Fibroblast of skin of left biceps (primary cell): ENCODE results near the gene MAPK10.
A peak's percentile ranks its signal among the peaks of the same experiment; 100 is the strongest.

Source experiments
- DNase-seq, 2 experiments: peaks; one replicate each; pipeline ENCODE4 v3.0.0-alpha.2; 2013; ENCODE audit warnings: low read depth in 2 of 2

The MAPK10 gene

DNA sequence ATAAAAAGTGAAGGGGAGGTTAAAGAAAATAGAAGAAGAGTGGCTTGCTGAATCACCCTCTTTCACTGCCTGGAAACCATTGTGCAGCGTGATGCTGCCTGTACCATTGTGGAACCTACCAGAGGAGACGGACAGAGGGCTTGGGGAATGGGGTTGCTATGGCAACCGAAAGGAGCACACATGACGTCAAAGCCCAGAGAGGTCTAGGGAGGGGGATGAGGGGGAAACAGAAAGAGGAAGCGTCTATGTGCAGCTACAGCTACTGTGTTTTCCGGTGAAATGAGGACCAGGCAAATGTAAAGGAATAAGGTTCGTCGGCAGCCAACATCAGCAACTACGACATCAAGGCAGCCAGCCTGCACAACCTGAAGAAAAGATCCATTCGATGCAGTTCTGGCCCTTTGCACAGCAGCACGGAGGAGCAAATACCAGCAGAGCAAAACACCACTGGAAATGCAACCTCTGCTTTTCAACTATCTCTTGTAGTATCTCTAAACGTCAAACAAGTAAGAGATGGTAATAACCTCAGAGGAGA, at the start of gene MAPK10:
TSS of gene MAPK10 (minus strand) at position 110 of the 535 bp plus-strand sequence.
- peak; percentile 63 to 67 for DNase-seq

DNA sequence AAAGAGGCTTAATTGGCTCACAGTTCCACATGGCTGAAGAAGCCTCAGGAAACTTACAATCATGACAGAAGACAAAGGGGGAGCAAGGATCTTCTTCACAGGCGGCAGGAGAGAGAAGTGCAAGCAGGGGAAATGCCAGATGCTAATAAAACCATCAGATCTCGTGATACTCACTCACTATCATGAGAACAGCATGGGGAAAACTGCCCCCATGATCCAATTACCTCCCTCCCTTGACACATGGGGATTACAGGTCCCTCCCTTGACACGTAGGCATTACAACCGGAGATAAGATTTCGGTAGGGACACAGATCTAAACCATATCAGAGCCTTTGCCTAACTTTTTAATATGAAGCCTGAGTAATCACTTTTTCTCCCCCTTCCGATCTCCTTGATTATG, 43.7 kb upstream of the MAPK10 start:
- DNase-seq = no peak

DNA sequence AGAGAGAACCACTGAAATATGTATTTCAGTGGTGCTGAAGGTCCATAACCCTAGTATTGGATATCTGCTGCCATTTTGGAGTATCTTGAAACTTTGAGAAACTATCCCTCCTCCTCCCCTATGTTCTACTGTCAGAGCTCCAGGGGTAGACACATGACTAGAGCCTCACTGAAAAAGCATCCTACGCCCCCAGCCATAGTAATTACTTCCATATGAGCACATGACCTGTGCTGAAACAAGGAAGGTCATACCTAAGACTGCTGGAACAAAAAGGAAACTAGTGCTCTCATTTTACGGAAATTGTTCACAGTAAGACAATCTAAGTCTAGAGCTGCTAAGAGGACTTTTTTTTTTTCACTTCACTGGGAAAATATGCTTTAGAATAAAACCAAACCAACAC, 42.0 kb upstream of the MAPK10 start:
- DNase-seq = no peak

DNA sequence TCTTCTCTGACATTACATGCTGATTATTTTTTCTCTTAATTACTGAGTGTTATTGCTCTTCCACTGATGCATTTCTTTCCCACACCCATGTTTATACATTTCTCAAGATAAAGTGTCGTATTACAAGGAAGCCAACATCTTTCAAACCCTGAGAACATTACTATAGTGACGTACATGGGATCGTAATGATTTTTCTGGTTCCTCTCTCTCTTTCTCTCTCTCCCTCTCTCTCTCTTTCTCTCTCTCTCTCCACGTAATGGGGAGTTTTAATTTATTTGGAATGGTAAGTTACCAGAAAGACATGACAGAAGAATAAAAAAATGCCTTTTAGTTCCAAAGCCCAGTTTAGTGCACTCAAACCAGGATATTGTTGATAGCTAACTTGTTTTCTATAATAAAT, 40.4 kb upstream of the MAPK10 start:
- no peak for DNase-seq

DNA sequence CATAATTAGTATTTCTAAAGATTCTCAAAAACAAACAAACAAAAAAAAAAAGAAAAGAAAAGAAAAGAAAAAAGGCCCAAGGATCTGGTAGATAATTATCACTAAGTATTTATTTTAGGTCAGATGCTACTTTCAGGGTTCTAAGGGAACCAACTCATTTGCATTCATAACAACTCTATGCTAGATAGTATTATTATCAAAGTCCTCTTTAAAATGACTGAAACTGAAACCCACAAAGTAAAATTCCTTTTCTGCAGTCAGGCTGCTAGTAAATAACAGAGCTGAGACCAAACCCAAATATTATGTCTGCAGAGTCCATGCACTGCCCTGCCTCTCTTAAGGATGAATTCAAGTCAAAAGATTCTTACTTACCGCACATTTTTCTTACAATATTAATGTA, 38.3 kb upstream of the MAPK10 start:
- DNase-seq = no peak

DNA sequence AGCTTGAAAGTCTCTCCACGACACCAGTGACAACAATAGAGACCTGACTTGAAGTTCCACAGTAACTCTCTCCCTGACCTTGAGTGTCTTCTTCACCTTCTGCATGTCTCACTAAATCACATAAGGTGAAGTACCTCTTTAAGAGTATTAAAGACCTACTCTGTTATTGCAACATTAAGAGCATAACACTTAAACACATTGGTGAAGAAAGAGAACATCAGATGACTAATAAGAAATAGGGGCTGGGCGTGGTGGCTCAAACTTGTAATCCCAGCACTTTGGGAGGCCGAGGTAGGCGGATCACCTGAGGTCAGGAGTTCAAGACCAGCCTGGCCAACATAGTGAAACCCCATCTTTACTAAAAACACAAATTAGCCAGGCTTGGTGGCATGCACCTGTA, 33.9 kb upstream of the MAPK10 start:
- no peak for DNase-seq

DNA sequence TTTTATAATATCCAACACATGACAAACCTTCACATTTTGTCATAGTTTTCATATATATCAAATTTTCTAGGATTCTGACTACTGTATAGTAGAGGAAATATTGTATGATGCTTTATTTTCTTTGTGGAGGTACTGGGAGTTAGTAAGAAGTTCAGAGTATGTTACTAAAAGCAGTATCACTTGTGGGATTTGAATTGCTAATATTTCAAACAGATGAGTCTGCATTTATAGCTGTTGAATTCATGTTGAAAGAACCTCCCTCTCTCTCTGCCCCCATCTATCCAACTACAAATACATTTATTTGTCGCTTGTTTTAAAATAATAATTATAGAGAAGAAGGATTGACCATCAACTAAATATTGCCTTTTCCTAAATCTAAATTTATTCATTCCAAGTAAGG, 29.8 kb upstream of the MAPK10 start:
- DNase-seq = no peak

DNA sequence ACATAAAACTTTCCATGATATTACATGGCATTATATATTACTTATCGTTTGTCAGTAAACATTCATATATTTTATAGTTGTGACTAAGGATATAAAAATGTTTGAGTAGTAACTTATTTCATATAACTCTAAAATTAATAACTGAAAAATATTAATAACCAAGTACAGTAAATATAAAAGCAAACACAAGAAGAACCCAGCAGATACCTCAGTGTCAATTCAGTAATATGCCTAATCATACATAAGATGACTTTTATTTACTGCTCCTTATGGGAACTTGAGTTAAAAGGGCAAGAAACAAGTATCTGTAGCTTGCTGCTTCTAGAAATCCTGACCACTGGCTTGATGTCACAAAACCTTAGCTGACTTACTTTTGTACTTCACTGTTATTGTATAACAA, 28.4 kb upstream of the MAPK10 start:
- DNase-seq = no peak

DNA sequence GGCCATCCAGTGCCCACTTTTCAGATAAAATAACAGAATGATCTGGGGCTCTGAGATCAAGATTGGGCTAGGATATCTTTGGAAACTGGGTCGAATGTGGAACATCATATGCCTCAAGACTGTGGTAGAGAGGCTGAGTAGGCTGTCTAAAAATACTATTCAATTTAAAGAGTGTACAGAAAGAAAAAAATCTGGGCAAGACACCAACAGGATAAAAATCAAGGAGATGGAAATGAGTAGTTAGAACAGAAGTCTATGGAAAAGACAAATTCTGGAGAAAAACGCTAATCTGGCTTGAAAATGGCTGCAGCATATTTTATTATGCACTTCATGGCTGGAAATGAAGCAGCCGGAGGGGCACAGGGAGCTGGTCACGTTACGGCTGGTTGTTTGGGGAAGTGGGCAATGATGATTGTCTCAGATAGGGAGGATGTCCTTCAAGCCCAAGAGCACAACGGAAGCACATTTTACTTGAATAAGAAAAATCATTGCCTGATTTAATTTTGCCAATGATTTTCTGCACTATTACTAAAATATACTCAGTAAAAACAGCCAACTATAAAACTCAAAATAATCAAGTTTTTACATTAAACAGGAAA, 27.1 kb upstream of the MAPK10 start:
- no peak for DNase-seq

DNA sequence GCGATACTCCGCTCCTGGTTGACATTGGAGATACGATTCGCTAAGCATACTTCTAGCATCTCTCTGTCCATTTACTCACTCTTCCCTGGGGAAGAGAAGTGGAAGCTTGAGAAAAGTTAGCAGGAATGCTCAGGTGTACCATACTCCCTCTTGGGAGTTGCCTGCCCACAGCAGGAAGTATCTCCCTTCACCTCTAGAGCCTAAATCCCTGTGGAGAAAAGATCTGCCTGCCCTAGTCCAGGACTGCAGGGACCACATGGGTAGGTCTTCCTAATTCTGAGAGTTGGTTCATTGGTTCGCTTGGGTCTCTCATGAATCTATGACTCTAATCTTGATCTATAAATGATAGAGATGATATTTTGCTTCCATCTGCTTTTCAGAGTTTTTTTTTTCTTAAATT, 26.3 kb upstream of the MAPK10 start:
- DNase-seq = no peak

DNA sequence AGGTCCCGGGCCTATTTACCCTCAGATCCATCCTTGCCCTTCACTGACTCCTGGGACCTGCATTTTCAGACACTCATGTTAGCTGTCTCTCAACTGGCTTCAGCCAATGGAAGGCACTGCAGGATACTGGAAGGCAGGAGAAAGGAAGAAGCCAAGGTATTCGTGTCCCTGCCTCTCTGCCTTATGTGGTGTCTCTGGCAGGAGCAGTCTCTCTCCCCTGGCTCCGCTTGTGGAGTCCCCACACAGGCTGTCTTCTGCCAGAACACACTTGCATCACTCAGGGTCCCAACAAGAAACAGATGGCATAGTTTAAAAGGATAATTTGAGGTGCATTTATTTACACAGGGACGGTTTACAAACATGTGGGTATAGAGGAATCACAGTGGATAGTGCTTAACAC, 21.6 kb upstream of the MAPK10 start:
- no peak for DNase-seq

DNA sequence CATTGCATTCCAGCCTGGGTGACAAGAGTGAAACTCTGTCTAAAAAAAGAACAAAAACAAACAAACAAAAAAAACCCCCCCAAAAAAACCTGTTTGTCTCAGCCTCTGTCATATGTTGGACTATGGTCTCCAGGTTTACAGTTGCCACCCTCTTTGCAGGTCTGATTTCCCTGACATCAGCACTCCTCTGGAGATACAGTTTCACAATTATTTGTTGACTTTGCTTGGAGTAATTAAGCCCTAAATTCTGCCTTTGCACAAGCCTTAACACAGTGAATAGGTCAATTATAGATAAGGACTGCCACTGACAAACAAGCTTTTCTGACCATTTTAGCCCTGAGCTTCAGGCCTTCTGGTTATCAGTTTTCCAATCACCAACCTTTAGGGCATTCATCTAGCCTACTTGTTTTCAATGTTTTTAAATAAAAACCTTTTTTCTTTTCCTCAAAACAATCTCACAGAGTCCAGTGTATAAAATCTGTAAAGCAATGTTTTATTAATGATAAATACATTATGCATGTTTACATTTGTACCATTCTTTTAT, 20.4 kb upstream of the MAPK10 start:
- DNase-seq = no peak

DNA sequence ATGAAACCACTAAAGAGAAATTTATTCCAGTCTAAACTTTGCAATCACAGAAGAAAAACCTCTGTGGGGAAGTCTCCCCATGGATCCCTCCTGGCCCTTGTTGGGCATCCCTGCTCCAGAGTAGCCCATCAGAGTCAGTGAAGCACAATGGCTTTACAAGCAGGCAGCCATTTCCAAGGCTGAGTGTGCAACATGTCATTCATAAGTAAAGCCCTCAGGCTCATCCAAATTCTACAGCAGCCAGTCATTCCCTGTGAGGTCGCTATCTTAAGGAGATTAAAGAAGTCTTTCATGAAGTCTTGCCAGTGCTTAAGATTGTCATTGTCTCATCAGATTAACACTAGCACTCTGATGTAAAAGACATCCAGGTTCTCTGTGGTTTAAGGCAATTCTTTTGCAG, 17.0 kb upstream of the MAPK10 start:
- no peak for DNase-seq

DNA sequence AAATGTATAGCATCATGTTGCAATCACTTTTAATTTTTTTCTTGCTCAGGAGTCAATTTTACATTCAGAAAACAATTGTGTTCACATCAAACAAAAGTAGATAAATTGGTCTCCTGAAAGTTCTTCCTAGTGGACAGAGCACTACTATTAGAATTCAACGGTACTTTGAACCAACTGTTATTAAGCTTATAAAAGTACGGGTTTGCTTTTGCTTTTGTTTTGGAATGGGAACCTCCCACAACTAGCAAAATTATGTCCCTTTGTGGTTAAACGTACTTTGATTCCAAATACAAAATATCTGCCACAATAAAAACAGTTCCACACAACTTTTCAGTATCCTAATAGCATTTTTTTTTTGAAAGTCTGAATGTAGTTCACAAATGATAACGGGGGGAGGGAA, 8.6 kb upstream of the MAPK10 start:
- no peak for DNase-seq

DNA sequence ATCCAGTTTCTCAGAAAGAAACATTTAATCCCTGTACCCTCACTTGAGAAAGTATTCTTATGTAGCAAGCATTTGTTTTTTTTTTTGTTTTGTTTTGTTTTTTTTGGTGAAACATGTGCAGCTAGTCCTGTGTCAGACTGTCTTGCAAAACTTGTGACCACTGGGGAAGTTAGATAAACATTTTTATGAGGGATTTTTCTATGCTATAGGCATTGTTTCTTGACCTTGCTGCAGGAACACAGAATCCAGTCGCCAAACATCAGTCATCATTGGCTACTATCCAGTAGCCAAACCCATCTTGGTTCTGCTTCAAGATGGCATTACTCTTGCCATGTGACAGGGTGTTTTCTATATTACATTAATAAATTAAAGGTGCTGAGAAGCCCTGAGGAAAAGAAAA, 7.7 kb upstream of the MAPK10 start:
- no peak for DNase-seq

DNA sequence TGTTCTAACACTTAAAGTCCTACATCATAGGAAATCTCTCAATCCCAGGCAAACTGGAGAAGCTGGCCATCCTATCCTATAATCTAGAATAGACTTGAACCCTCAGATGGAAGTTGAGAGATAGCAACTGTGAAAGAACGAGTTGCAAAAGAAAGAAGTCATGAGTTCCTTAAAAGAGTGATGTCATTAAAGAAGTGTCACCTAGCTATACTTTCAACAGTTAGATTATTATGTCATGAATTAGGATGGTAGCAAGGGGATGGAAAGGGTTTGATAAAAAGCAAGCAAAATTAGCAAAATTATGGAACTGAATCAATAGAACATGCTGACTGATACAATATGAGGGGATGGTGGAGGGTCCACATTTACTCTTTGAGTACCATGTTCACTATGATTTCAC, 7.1 kb upstream of the MAPK10 start:
- DNase-seq = no peak

DNA sequence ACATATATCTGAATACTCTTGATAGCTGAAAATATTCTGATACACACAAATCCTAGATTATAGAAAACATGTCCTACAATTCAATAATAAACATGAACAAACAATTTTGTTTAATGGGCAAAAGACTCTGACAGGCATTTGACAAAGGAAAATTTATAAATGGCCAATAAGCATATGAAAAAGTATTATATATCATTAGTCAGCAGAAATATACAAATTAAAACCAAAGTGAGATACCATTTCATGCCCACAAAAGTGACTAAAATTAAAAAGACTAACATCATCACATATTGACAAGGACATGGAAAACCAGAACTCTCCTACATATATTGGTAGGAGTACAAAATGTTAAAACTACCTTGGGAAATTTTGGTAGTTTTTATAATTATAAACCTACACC, 2.7 kb upstream of the MAPK10 start:
- no peak for DNase-seq

DNA sequence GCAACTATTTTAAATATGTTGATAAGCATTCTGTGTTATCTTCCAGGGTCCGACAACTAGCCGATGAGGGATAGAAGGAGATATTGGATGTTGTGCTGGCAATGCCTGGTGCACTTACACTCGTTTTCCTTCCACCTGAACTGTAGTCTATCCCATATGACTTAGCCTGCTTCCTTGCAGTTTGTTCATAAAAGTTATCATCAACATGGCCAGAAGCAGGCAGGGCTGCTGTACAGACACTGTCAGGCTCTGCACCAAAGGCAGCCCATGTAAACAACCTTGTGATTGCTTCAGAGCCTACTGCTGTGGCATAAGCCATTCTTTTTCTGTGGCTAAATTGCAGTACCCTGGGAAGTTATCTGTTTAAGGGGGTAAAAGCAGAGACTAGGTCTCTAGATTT, 1.6 kb downstream of the MAPK10 start:
- no peak for DNase-seq

DNA sequence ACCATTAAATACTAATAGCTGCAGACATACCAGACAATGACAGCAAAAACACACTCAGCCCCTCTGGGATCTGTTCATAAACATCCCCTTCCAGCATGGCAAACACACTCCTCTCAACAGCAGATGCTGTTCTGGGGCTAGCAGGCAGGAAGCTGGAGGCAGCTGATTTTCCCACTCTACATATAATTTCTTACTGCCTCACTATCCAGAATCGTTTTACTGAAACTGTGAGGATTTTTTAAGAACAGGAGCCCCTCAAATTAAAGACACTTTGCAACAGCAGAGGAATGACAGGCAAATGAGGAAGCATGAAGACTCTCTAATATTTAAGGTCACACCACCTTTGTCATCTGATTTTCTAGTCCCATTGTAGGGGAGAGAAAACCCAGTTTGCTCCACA, 2.2 kb downstream of the MAPK10 start:
- DNase-seq = no peak

DNA sequence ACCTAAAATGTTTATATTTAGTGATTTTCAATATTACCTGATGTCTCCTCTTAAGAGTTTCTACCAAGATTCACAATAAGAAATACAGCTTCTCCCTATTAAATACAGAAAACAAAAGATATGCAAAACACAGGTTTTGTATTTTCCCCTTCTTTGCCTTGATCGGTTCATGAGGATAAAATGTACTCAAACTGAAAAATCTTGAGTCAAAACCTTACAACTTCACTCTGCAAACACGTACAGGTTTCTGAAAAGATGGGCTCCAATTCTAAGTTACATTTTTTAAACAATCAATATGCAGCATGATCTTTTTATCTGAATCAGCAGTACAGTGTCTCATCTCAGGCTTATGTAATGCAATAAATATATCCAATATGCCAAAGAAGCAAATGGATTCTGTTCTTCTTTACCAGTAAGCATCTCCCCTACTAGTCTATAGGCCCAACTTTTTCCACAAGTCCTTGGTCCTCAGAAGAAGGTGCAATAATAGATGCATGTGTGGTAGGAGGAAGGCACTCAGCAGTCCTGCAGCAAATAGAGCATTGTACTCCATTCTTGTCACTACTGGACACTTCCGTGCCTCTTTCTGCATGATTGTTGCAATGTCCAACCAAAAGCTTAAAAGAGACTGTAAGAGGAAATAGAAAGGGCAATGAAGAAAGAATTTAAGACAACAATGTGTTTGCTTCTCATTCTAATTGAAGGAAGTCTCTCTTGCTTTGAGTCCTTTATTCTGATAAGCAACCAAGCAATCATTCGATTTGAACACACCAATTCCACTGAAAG, 3.2 kb downstream of the MAPK10 start:
- DNase-seq = no peak

DNA sequence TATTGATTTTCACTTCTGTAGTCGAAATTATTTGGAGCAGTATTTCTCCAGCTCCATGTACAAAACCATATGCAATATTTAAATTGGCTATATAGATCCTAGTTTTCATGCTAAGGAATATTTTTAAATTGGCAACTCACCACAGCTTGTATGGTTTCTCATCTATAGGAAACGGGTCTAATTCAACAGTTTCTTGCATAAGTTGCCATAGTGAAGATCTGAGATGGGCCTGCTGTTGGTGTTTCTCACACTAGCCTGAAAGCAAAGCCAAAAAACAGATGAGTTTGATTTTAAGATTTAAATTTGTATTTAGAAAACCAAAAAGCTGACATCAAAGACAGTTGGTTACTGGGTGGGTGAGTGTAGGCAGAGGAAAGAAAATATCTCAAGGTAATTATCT, 5.5 kb downstream of the MAPK10 start:
- DNase-seq = no peak

DNA sequence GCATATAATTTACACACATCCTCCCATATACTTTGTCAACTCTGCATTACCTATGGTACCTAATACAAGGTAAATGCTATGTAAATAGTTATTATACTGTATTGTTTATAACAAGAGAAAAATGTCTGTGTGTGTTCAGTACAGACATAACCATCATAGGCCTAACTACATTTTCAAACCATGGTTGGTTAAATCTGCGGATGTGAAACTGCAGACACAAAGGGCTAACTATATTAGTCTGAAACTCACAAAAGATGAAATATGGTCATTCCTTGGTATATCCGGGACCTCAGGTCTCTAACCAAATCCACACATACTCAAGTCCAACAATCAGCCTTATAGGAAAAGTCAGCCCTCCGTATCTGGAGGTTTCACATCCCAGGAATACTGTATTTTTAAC, 13.5 kb downstream of the MAPK10 start:
- DNase-seq = no peak

DNA sequence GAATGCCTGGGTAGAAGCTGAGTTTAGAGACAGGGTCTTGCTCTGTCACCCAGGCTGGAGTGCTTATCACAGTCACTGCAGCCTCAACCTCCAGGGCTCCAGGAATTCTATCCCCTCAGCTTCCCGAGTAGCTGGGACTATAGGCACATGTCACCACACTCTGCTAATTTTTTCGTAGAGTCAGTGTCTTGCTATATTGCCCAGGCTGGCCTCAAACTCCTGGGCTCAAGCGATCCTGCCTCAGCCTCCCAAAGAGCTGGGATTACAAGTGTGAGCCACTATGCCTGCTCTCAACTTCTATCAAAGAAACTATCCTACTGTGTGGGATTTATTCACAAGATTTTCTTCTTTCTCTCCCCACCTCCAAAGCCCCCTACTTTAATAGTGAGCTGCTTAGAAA, 15.7 kb downstream of the MAPK10 start:
- no peak for DNase-seq
